ENCODE data around the gene GPR137B.

GPR137B gene

DNA sequence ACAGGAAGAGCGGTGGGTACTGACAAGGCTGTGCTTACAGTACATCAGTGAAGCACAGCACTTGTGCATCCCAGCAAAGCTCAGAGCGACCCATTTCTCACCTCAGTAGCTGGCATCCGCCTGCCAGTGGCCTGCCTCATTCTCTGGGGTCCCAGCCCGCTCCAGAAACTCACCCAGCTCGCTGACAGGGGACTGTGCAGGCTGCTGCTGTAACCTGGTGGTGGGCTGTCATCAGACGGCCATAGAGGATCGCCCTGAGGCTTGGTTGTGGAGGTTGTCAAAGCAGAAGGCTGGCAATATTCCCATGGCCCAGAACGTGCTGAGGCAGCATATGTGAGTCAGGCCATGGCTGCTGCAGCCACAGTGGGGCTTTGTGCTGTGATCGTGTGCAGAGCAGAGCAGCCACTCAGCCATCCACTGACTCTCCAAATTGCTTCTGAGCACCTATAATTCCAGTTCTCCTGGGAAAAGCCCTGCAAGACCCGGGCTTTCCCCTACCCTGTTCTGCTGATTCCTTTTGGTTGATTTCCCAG is 13.6 kb upstream of the GPR137B start:
- DNase-seq (ENCODE audit: insufficient read length, low spot score), result no peak
- no peak for TF ChIP-seq PAX5 (IDR thresholded peaks at IDR 0.05; ENCODE audit: insufficient read depth, low read length, severe bottlenecking)
- TF ChIP-seq POU2F2 (IDR thresholded peaks at IDR 0.05; ENCODE audit: low read depth, low read length), result no peak
- no peak for TF ChIP-seq POLR2A (IDR thresholded peaks at IDR 0.05; ENCODE audit: low read depth, low read length)
- TF ChIP-seq POLR2AphosphoS5 (IDR thresholded peaks at IDR 0.05; ENCODE audit: low read depth, low read length), result no peak
- no peak for TF ChIP-seq TAF1 (IDR thresholded peaks at IDR 0.05; ENCODE audit: low read depth, low read length)
- no peak for FAIRE-seq

- DNase-seq (ENCODE audit: insufficient read length, low spot score) (no peak), FAIRE-seq (no peak)
- TF ChIP-seq PAX5 (IDR thresholded peaks at IDR 0.05; ENCODE audit: insufficient read depth, low read length, severe bottlenecking) (no peak), POU2F2 (IDR thresholded peaks at IDR 0.05; ENCODE audit: low read depth, low read length) (no peak), POLR2AphosphoS5 (IDR thresholded peaks at IDR 0.05; ENCODE audit: low read depth, low read length) (no peak), TAF1 (IDR thresholded peaks at IDR 0.05; ENCODE audit: low read depth, low read length) (no peak), SPI1 (IDR thresholded peaks at IDR 0.05; ENCODE audit: low read depth, low read length) (no peak), POLR2A (IDR thresholded peaks at IDR 0.05; ENCODE audit: low read depth, low read length) (no peak)
Measured at GRCh38 chr1:236129306-236129705, 13.0 kb upstream of the GPR137B start.

- DNase-seq (ENCODE audit: insufficient read length, low spot score), result no peak
- no peak for FAIRE-seq
- TF ChIP-seq POLR2A (IDR thresholded peaks at IDR 0.05; ENCODE audit: low read depth, low read length) (no peak), POU2F2 (IDR thresholded peaks at IDR 0.05; ENCODE audit: low read depth, low read length) (no peak), SPI1 (IDR thresholded peaks at IDR 0.05; ENCODE audit: low read depth, low read length) (no peak), PAX5 (IDR thresholded peaks at IDR 0.05; ENCODE audit: insufficient read depth, low read length, severe bottlenecking) (no peak), TAF1 (IDR thresholded peaks at IDR 0.05; ENCODE audit: low read depth, low read length) (no peak), POLR2AphosphoS5 (IDR thresholded peaks at IDR 0.05; ENCODE audit: low read depth, low read length) (no peak)
Measured at GRCh38 chr1:236130372-236130771, 12.0 kb upstream of the GPR137B start.

- FAIRE-seq, result no peak
- DNase-seq (ENCODE audit: insufficient read length, low spot score), result no peak
- no peak for TF ChIP-seq POLR2A (IDR thresholded peaks at IDR 0.05; ENCODE audit: low read depth, low read length)
- TF ChIP-seq POU2F2 (IDR thresholded peaks at IDR 0.05; ENCODE audit: low read depth, low read length), result no peak
- TF ChIP-seq POLR2AphosphoS5 (IDR thresholded peaks at IDR 0.05; ENCODE audit: low read depth, low read length), result no peak
- TF ChIP-seq TAF1 (IDR thresholded peaks at IDR 0.05; ENCODE audit: low read depth, low read length), result no peak
- no peak for TF ChIP-seq PAX5 (IDR thresholded peaks at IDR 0.05; ENCODE audit: insufficient read depth, low read length, severe bottlenecking)
- TF ChIP-seq SPI1 (IDR thresholded peaks at IDR 0.05; ENCODE audit: low read depth, low read length), result no peak
Measured at GRCh38 chr1:236131916-236132315, 10.4 kb upstream of the GPR137B start.

- FAIRE-seq, result no peak
- no peak for DNase-seq (ENCODE audit: insufficient read length, low spot score)
- TF ChIP-seq TAF1 (IDR thresholded peaks at IDR 0.05; ENCODE audit: low read depth, low read length) (no peak), SPI1 (IDR thresholded peaks at IDR 0.05; ENCODE audit: low read depth, low read length) (no peak), PAX5 (IDR thresholded peaks at IDR 0.05; ENCODE audit: insufficient read depth, low read length, severe bottlenecking) (no peak), POLR2AphosphoS5 (IDR thresholded peaks at IDR 0.05; ENCODE audit: low read depth, low read length) (no peak), POU2F2 (IDR thresholded peaks at IDR 0.05; ENCODE audit: low read depth, low read length) (no peak), POLR2A (IDR thresholded peaks at IDR 0.05; ENCODE audit: low read depth, low read length) (no peak)
Measured at GRCh38 chr1:236132420-236133046, 9.8 kb upstream of the GPR137B start.

GRCh38 chr1:236133339-236133738 is 9.0 kb upstream of the GPR137B start:
- FAIRE-seq (no peak), DNase-seq (ENCODE audit: insufficient read length, low spot score) (no peak)
- no peak for TF ChIP-seq POLR2AphosphoS5 (IDR thresholded peaks at IDR 0.05; ENCODE audit: low read depth, low read length)

GRCh38 chr1:236133802-236134201 is 8.5 kb upstream of the GPR137B start:
- DNase-seq (ENCODE audit: insufficient read length, low spot score), result no peak
- TF ChIP-seq SPI1 (IDR thresholded peaks at IDR 0.05; ENCODE audit: low read depth, low read length), result no peak
- no peak for TF ChIP-seq TAF1 (IDR thresholded peaks at IDR 0.05; ENCODE audit: low read depth, low read length)
- no peak for TF ChIP-seq POU2F2 (IDR thresholded peaks at IDR 0.05; ENCODE audit: low read depth, low read length)
- no peak for TF ChIP-seq PAX5 (IDR thresholded peaks at IDR 0.05; ENCODE audit: insufficient read depth, low read length, severe bottlenecking)
- TF ChIP-seq POLR2AphosphoS5 (IDR thresholded peaks at IDR 0.05; ENCODE audit: low read depth, low read length), result no peak
- no peak for TF ChIP-seq POLR2A (IDR thresholded peaks at IDR 0.05; ENCODE audit: low read depth, low read length)
- FAIRE-seq, result no peak

GRCh38 chr1:236137285-236137852 is 5.0 kb upstream of the GPR137B start:
- DNase-seq (ENCODE audit: insufficient read length, low spot score), result no peak
- FAIRE-seq, result no peak
- TF ChIP-seq POU2F2 (IDR thresholded peaks at IDR 0.05; ENCODE audit: low read depth, low read length), result no peak
- TF ChIP-seq SPI1 (IDR thresholded peaks at IDR 0.05; ENCODE audit: low read depth, low read length), result no peak
- TF ChIP-seq POLR2AphosphoS5 (IDR thresholded peaks at IDR 0.05; ENCODE audit: low read depth, low read length), result no peak

DNA sequence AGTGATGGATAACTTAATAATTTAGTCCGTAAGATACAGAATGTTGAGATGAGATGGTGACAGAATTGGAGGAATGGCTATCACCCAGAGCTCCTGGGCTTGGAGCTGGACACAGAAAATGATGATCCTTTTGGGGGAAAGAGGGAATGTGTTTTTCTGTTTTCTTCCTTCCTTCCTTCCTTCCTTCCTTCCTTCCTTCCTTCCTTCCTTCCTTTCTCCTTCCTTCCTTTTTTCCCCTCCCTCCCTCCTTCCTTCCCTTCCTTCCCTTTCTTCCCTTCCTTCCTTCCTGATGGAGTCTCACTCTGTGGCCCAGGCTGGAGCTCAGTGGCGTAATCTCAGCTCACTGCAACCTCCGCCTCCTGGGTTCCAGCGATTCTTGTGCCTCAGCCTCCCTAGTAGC is 2.8 kb upstream of the GPR137B start:
- no peak for DNase-seq (ENCODE audit: insufficient read length, low spot score)
- TF ChIP-seq SPI1 (IDR thresholded peaks at IDR 0.05; ENCODE audit: low read depth, low read length) (no peak), POLR2A (IDR thresholded peaks at IDR 0.05; ENCODE audit: low read depth, low read length) (no peak), POU2F2 (IDR thresholded peaks at IDR 0.05; ENCODE audit: low read depth, low read length) (no peak), TAF1 (IDR thresholded peaks at IDR 0.05; ENCODE audit: low read depth, low read length) (no peak), PAX5 (IDR thresholded peaks at IDR 0.05; ENCODE audit: insufficient read depth, low read length, severe bottlenecking) (no peak), POLR2AphosphoS5 (IDR thresholded peaks at IDR 0.05; ENCODE audit: low read depth, low read length) (no peak)
- no peak for FAIRE-seq

Data from GM12891 (cell line).